H7 (cell line): ENCODE measurements around the gene ZNF148. TPM values are rescaled to one million over a fixed set of nuclear protein-coding genes. Genes with fewer than 3 reads are reported as not detected.

Source experiments
- DNase-seq: peaks from one replicate; pipeline ENCODE4 v3.0.0; 2012
- H3K27me3 ChIP-seq: 2 replicates; pipeline ENCODE4 v1.6.0; 2011; ENCODE audit warnings: mild to moderate bottlenecking, low read length; ENCODE audit not compliant: control insufficient read depth, insufficient read depth
- H3K36me3 ChIP-seq: replicated peaks from 2 replicates; pipeline ENCODE4 v1.5.1; 2011; ENCODE audit warnings: low read length; ENCODE audit not compliant: control insufficient read depth, insufficient read depth
- H3K4me3 ChIP-seq: 2 replicates; pipeline ENCODE4 v1.5.1; 2011; ENCODE audit warnings: low read depth, mild to moderate bottlenecking, control low read depth, low read length, moderate library complexity; ENCODE audit not compliant: insufficient read depth
- total RNA-seq: library from RNA; depleted of rRNA; stranded (reverse); fragments of >200 nt; shearing (Covaris generic); gene quantifications from 2 replicates; pipeline ENCODE4 v1.2.3, GENCODE V29; 2014

ZNF148 gene
- total RNA-seq, 1 experiment from 2014 or later = 9.7 TPM

- no peak overlapping the region for H3K4me3 ChIP-seq
- no peaks in the 10 kb centered on the region for H3K36me3 ChIP-seq
- H3K27me3 ChIP-seq = no peaks in the 10 kb centered on the region
- no peak for DNase-seq
Observed at GRCh38 chr3:125386811-125387210, 11.7 kb upstream of the ZNF148 start.

DNA sequence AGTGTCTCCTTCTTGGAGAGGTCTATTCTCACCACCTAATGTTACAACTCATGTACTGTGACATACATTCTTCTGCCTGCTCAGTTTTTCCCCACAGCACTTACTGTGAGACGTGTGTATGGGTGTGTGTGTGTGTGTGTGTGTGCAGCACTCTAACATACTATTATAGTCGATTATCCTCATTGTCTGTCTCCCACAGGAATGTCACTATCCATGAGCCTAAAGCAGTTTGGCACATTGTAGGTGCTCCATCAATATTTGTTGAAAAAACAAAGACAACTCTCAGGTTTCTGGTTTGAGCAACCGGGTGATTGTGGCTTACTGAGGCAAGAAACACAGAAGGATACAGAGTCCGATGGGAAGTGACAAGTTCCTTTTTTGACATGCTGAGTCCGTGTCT is 8.6 kb upstream of the ZNF148 start:
- no peak overlapping the region for H3K4me3 ChIP-seq

GRCh38 chr3:125382298-125382697 is 7.2 kb upstream of the ZNF148 start:
- H3K36me3 ChIP-seq = no peaks in the 10 kb centered on the region
- DNase-seq = no peak
- no peak overlapping the region for H3K4me3 ChIP-seq
- no peaks in the 10 kb centered on the region for H3K27me3 ChIP-seq

More for the DNA sequence above, 8.6 kb upstream of the ZNF148 start:
- H3K27me3 ChIP-seq = no peaks in the 10 kb centered on the region
- no peaks in the 10 kb centered on the region for H3K36me3 ChIP-seq
- no peak for DNase-seq

- no peaks in the 10 kb centered on the region for H3K27me3 ChIP-seq
- no peaks in the 10 kb centered on the region for H3K36me3 ChIP-seq
- DNase-seq = no peak
- H3K4me3 ChIP-seq = no peak overlapping the region
Observed at GRCh38 chr3:125381743-125382142, 6.6 kb upstream of the ZNF148 start.

DNA sequence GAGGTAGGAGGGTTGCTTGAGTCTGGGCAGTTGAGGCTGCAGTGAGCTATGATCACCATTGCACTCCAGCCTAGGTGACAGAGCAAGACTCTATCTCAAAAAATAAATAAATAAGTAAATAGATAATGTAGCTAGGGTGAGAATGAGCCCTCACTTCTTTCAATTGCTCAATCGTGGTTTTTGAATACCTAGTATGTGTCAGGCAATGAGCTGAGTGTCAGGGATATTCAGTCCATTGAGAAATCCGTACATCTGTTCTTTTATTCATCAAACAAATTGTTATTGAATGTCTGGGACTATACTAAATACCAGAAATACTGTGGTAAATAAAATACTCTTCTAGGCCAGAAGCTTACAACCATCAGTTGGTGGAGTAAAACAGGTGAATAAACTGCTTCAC is 6.2 kb upstream of the ZNF148 start:
- no peak for DNase-seq
- Histone ChIP-seq H3K27me3 (no peaks in the 10 kb centered on the region), H3K36me3 (no peaks in the 10 kb centered on the region), H3K4me3 (no peak overlapping the region)

GRCh38 chr3:125379483-125379882 is 4.4 kb upstream of the ZNF148 start:
- no peak for DNase-seq
- Histone ChIP-seq H3K36me3 (no peaks in the 10 kb centered on the region), H3K27me3 (no peaks in the 10 kb centered on the region), H3K4me3 (no peak overlapping the region)

DNA sequence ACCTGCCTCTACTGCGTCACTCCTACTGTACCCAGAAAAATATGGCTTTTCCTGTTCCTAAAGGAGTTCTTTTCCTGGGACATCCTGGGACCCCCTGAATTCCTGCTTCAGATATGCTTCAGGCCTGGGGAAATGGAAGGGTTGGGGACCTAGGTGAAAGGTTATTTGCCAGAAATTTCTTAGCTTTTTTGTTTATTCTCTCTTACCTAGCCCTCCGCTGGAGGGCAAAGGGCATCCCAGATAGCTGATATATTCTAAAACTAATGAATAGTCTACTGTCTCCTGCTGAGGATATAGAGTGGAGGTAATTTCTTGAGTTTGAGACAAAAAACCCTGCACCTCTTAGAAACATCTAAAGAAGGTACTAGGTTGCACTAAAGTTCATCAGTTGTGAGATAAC is 3.6 kb upstream of the ZNF148 start:
- H3K4me3 ChIP-seq = no peak overlapping the region
- no peaks in the 10 kb centered on the region for H3K27me3 ChIP-seq
- no peaks in the 10 kb centered on the region for H3K36me3 ChIP-seq
- no peak for DNase-seq

- Histone ChIP-seq H3K27me3 (no peaks in the 10 kb centered on the region), H3K36me3 (no peaks in the 10 kb centered on the region), H3K4me3 (peak overlapping the region; percentile 74)
- no peak for DNase-seq
Observed at GRCh38 chr3:125375950-125376679, 990 bp upstream of the ZNF148 start.

DNA sequence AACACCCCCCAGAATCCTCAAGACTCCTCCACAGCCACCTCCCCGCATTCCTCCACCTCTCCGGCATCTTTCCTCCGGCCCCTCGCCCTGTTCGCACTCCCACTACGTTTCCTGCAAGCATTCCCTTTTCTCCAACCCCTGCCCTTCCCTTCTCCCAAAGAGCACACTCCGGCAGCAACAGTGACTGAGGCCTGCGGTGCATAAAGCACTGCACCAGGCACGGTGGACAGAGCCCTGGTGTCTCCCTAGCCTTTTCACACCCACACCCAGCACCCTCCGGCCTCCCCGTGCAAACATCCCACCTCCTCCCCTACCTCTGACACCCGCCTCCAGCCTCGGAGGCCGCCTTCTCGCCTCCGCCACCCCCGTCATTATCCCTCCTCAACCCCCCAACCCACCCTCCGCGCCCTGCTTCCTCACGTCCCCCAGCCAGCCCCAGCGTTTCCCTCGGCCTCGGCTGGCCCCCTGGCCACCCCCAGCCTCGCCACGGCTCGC is 577 bp downstream of the ZNF148 start:
- no peaks in the 10 kb centered on the region for H3K36me3 ChIP-seq
- peak overlapping the region; percentile 74 for H3K4me3 ChIP-seq
- DNase-seq = peak; percentile 89
- H3K27me3 ChIP-seq = no peaks in the 10 kb centered on the region

GRCh38 chr3:125367403-125368230 is 7.5 kb downstream of the ZNF148 start:
- Histone ChIP-seq H3K27me3 (no peaks in the 10 kb centered on the region), H3K36me3 (no peaks in the 10 kb centered on the region), H3K4me3 (no peak overlapping the region)
- no peak for DNase-seq

GRCh38 chr3:125366132-125366531 is 9.0 kb downstream of the ZNF148 start:
- no peaks in the 10 kb centered on the region for H3K27me3 ChIP-seq
- no peak overlapping the region for H3K4me3 ChIP-seq
- DNase-seq = no peak
- H3K36me3 ChIP-seq = no peaks in the 10 kb centered on the region

- H3K27me3 ChIP-seq = no peaks in the 10 kb centered on the region
- H3K4me3 ChIP-seq = no peak overlapping the region
- H3K36me3 ChIP-seq = no peaks in the 10 kb centered on the region
- no peak for DNase-seq
Observed at GRCh38 chr3:125359700-125360099, 15.4 kb downstream of the ZNF148 start.

GRCh38 chr3:125358923-125359322 is 16.2 kb downstream of the ZNF148 start:
- Histone ChIP-seq H3K36me3 (no peaks in the 10 kb centered on the region), H3K4me3 (no peak overlapping the region), H3K27me3 (no peaks in the 10 kb centered on the region)
- DNase-seq = no peak

DNA sequence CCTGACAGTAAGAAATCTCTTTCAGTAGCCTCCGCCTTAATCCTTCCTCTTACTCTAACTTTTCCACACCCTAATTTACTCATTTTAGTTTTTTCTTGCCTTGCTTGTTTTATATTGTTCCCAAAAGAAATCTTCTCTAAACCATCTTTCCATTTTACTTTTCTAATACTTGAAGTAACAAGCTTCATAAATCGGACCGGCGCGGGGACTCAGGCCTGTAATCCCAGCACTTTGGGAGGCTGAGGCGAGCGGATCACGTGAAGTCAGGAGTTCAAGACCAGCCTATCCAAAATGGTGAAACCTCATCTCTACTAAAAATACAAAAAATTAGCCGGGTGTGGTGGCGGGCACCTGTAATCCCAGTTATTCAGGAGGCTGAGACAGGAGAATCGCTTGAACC is 17.3 kb downstream of the ZNF148 start:
- no peaks in the 10 kb centered on the region for H3K36me3 ChIP-seq
- H3K4me3 ChIP-seq = peak overlapping the region; percentile 56; the same call in 1 of the 2 replicates
- DNase-seq = no peak
- no peaks in the 10 kb centered on the region for H3K27me3 ChIP-seq

DNA sequence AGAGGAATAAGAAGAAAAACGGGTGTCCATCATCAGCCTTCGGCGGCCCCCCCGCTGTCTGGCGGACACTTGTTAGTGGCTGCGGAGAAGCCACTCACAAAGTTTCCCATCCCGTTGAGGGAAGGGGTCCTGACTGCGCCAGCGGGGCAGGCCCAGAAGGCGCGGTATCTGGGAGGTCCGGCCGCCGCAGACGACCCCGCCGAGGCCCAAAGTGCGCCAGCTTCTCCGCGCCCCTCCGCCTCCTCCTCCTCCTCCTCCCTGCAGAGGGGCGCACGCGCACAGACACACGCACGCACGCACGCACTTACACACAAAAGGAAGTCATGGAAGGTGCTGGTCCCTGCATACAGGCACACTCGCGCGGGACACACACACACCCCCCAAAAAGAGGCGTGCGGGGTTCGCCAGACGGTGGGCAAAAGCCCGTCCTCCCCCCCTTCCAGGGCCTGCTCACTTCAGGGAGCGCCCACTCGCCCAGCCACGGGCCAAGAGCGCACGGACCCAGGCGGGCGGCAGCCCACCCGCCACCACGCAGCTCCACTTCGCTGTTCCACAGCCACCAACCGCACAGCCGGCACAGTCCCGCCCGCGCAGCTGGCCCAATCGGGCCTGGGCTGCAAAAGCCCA is 18.0 kb downstream of the ZNF148 start:
- Histone ChIP-seq H3K4me3 (peak overlapping the region; percentile 56), H3K36me3 (no peaks in the 10 kb centered on the region), H3K27me3 (no peaks in the 10 kb centered on the region)
- DNase-seq = peak; percentile 89
